HepG2 (cell line): ENCODE data around the gene LEMD2. TPM values are rescaled to one million over a fixed set of nuclear protein-coding genes. Genes with fewer than 3 reads are reported as not detected.
A peak's percentile ranks its signal among the peaks of the same experiment; 100 is the strongest.

Experiments
- ATAC-seq: fragments of 200-7000 bp; cut with Tn5 transposase; 3 replicates; pipeline ENCODE4 v1.9.1; 2020; ENCODE audit warnings: mild to moderate bottlenecking, moderate library complexity
- BruUV-seq: library from RNA; stranded (reverse); fragments of 400-500 nt; replicated peaks from 2 replicates; lab custom pipeline; 2021; lab: Mats Ljungman, UMichigan
- CTCF ChIA-PET: fragments of 300-600 bp; formaldehyde crosslinking; extraction: SDS; loops from one replicate; lab custom pipeline; 2021; ENCODE audit warnings: low total read pairs, inconsistent platforms, low intra/inter-chr PET ratio; lab: Yijun Ruan, JAX
- POLR2A ChIA-PET: fragments of 350-600 bp; sonication (Branson Sonifier 250); formaldehyde crosslinking; loops from one replicate; lab custom pipeline; 2020; ENCODE audit warnings: antibody characterized with exemption, inconsistent platforms; lab: Yijun Ruan, JAX
- DNase-seq: peaks from one replicate; pipeline ENCODE4 v3.0.0-alpha.2; 2015; ENCODE audit warnings: low spot score
- FAIRE-seq: peaks from 3 replicates; lab custom pipeline; 2011; peaks lifted over from hg19 to GRCh38; lab: Jason Lieb, UNC
- H2AFZ ChIP-seq: one replicate; pipeline ENCODE4 v1.6.1; 2011; ENCODE audit warnings: low read length, inconsistent platforms
- H3K27ac ChIP-seq: fragments of 300-600 bp; 3 replicates; pipeline ENCODE4 v1.8.0; 2011; ENCODE audit warnings: mixed run types, mild to moderate bottlenecking, mixed read lengths, low read length, inconsistent platforms; ENCODE audit not compliant: insufficient read depth; ENCODE audit errors: extremely low read length
- H3K27me3 ChIP-seq, 2 experiments: fragments of 200-600 bp in 1 of 2; 2 replicates in 1 of 2; 3 replicates in 1 of 2; pipeline versions ENCODE4 v1.6.0 to v1.8.0; 2011; ENCODE audit warnings: low read length in 2 of 2, mild to moderate bottlenecking in 2 of 2, moderate library complexity in 2 of 2, inconsistent platforms in 1 of 2; ENCODE audit not compliant: insufficient read depth in 2 of 2, control insufficient read depth in 1 of 2
- H3K36me3 ChIP-seq, 2 experiments: fragments of 200-600 bp in 1 of 2; replicated peaks in 1 of 2; 2 replicates in 1 of 2; 3 replicates in 1 of 2; pipeline versions ENCODE4 v1.5.1 to v1.8.0; 2011; ENCODE audit warnings: low read length in 2 of 2, inconsistent platforms in 1 of 2; ENCODE audit not compliant: insufficient read depth in 2 of 2, control insufficient read depth in 1 of 2
- H3K4me1 ChIP-seq: 2 replicates; pipeline ENCODE4 v1.5.1; 2012; ENCODE audit warnings: low read length, inconsistent platforms; ENCODE audit not compliant: insufficient read depth
- H3K4me2 ChIP-seq: 2 replicates; pipeline ENCODE4 v1.6.0; 2011; ENCODE audit warnings: low read depth, low read length, inconsistent platforms
- H3K4me3 ChIP-seq, 3 experiments: fragments of 200-600 bp in 1 of 3; sonication (generic), shearing (Covaris generic) in 1 of 3; replicated peaks in 1 of 3; 2 replicates each; pipeline ENCODE4 v1.5.1; 2011 to 2016; ENCODE audit warnings: low read length in 3 of 3, inconsistent platforms in 2 of 3, low read depth in 2 of 3, mild to moderate bottlenecking in 2 of 3, control low read depth in 1 of 3, mixed read lengths in 1 of 3; ENCODE audit not compliant: insufficient read depth in 1 of 3
- H3K79me2 ChIP-seq: one replicate; pipeline ENCODE4 v1.6.1; 2011; ENCODE audit warnings: low read length, inconsistent platforms; ENCODE audit not compliant: insufficient read depth
- H3K9ac ChIP-seq: 2 replicates; pipeline ENCODE4 v1.6.0; 2011; ENCODE audit warnings: mild to moderate bottlenecking, low read depth, low read length, inconsistent platforms; ENCODE audit not compliant: insufficient read depth
- H3K9me3 ChIP-seq: 2 replicates; pipeline ENCODE4 v1.5.1; 2012; ENCODE audit warnings: mild to moderate bottlenecking, low read length
- H4K20me1 ChIP-seq: 2 replicates; pipeline ENCODE4 v1.6.0; 2011; ENCODE audit warnings: inconsistent platforms, mild to moderate bottlenecking, low read length, moderate library complexity; ENCODE audit not compliant: insufficient read depth
- FOXA1 ChIP-seq, 2 experiments: fragments of 450-650 bp in 1 of 2; sonication (generic) in 1 of 2; formaldehyde crosslinking in 1 of 2; IDR thresholded peaks; 2 replicates each; pipeline versions ENCODE4 v1.4.0 to v1.6.1; 2016 to 2020; ENCODE audit warnings: missing genetic modification reagents in 1 of 2
- NR1H2 ChIP-seq: sonication (generic); formaldehyde crosslinking; IDR thresholded peaks from 2 replicates; pipeline ENCODE4 v1.8.1; 2022; ENCODE audit warnings: low read depth, missing genetic modification reagents, borderline replicate concordance
- ZBTB26 ChIP-seq: IDR thresholded peaks from 2 replicates; pipeline ENCODE4 v1.6.1; 2016; ENCODE audit warnings: missing compliant biosample characterization, missing genetic modification reagents, borderline replicate concordance
- ZC3H13 ChIP-seq: sonication (generic); formaldehyde crosslinking; IDR thresholded peaks from 2 replicates; pipeline ENCODE4 v1.8.1; 2023; ENCODE audit warnings: mild to moderate bottlenecking, missing genetic modification reagents, moderate library complexity
- ZC3H4 ChIP-seq: sonication (generic); formaldehyde crosslinking; IDR thresholded peaks from 2 replicates; pipeline ENCODE4 v1.4.0; 2020; ENCODE audit warnings: missing genetic modification reagents, borderline replicate concordance
- ZNF10 ChIP-seq: sonication (generic); formaldehyde crosslinking; IDR thresholded peaks from 2 replicates; pipeline ENCODE4 v1.4.0; 2020; ENCODE audit warnings: mild to moderate bottlenecking, low read depth, missing genetic modification reagents, borderline replicate concordance
- ZNF280D ChIP-seq: sonication (generic); formaldehyde crosslinking; IDR thresholded peaks from 2 replicates; pipeline ENCODE4 v1.5.1; 2020; ENCODE audit warnings: mild to moderate bottlenecking, missing genetic modification reagents
- ZNF460 ChIP-seq: sonication (generic); formaldehyde crosslinking; IDR thresholded peaks from 2 replicates; pipeline ENCODE4 v1.5.1; 2020; ENCODE audit warnings: missing genetic modification reagents, mild to moderate bottlenecking, borderline replicate concordance
- ZSCAN25 ChIP-seq: sonication (generic); formaldehyde crosslinking; IDR thresholded peaks from 2 replicates; pipeline ENCODE4 v1.8.0; 2022; ENCODE audit warnings: mild to moderate bottlenecking, missing genetic modification reagents
- WGBS: methylation state at CpG from one replicate; pipeline ENCODE4 v1.1.6; 2017; ENCODE audit warnings: low lambda C conversion rate; 5-methylcytosine and 5-hydroxymethylcytosine counted together
- in situ Hi-C: cut with HindIII; loops from 2 replicates; pipeline ENCODE4 v1.10.0; 2017; ENCODE audit warnings: low pct_unique_long_range_greater_than_20kb; ENCODE audit not compliant: extremely low pct_ligation_motif_present
- intact Hi-C: fragments of 100-400 bp; cut with micrococcal nuclease; formaldehyde crosslinking; loops from one replicate; pipeline ENCODE4 v1.10.0; 2022; ENCODE audit not compliant: unreplicated experiment
- polyA plus RNA-seq, 8 experiments: library from polyadenylated mRNA; depleted of rRNA in 3 of 8; stranded (reverse) in 7 of 8; unstranded in 1 of 8; fragments of >200 nt; fragmentation: Illumina TruSeq in 4 of 8; extraction: Trizol in 4 of 8; gene quantifications; 2 replicates each; pipeline versions ENCODE4 v1.2.1 to v1.2.3, GENCODE V29; 2011 to 2016; ENCODE audit warnings: low read depth in 4 of 8, missing spikeins in 1 of 8, mixed read lengths in 1 of 8; ENCODE audit not compliant: insufficient read depth in 1 of 8
- total RNA-seq, 5 experiments: library from RNA; depleted of rRNA; stranded (reverse); fragments of >200 nt; fragmentation: Illumina TruSeq; extraction: Trizol; gene quantifications; 2 replicates each; pipeline ENCODE4 v1.2.3, GENCODE V29; 2016; ENCODE audit warnings: low read depth in 1 of 5
- TF ChIP-seq, protein P1 (sequence below): sonication (generic); formaldehyde crosslinking; conservative IDR thresholded peaks from 2 replicates; pipeline ENCODE4 v1.8.1; 2023; ENCODE audit warnings: missing genetic modification reagents

Gene LEMD2
- total and polyA plus RNA-seq, 2 of the 13 experiments (the other 11 are each of a cell fraction or from before 2014, with no cell fraction given) = 45.2 to 62.9 TPM

GRCh38 chr6:33748841-33749240 lies 40.1 kb downstream of the LEMD2 start:
- DNase-seq (no peak), ATAC-seq (no peak), FAIRE-seq (no peak)
- H3K27ac ChIP-seq = no peak overlapping the region
- POLR2A ChIA-PET = no interaction called here
- CTCF ChIA-PET = no interaction called here
- no peaks in the 10 kb centered on the region for H3K9me3 ChIP-seq
- peak; percentile 71; the same call in 1 of the 2 replicates for TF ChIP-seq ZSCAN25 (CRISPR knock-in tag)
- TF ChIP-seq ZNF460 (CRISPR knock-in tag) = no peak
- no peak for TF ChIP-seq ZC3H4 (CRISPR knock-in tag)
- peaks cover 65% of the 10 kb centered on the region for H3K4me1 ChIP-seq
- no peak overlapping the region for H3K9ac ChIP-seq
- no peaks in the 10 kb centered on the region for H4K20me1 ChIP-seq
- H3K79me2 ChIP-seq = no peaks in the 10 kb centered on the region
- in situ Hi-C loops (no loop called here), intact Hi-C loops (no loop called here)
- no peak overlapping the region for H3K4me3 ChIP-seq
- no TSS peak for BruUV-seq
- peaks cover 4 to 48% of the 10 kb centered on the region in 2 experiments; a peak in 4 of 5 replicates for H3K27me3 ChIP-seq
- H2AFZ ChIP-seq = no peak overlapping the region
- WGBS = 22% methylated on average over 4 of the region's 4 CpGs
- no peak overlapping the region for H3K4me2 ChIP-seq
- H3K36me3 ChIP-seq = no peaks in the 10 kb centered on the region

DNA sequence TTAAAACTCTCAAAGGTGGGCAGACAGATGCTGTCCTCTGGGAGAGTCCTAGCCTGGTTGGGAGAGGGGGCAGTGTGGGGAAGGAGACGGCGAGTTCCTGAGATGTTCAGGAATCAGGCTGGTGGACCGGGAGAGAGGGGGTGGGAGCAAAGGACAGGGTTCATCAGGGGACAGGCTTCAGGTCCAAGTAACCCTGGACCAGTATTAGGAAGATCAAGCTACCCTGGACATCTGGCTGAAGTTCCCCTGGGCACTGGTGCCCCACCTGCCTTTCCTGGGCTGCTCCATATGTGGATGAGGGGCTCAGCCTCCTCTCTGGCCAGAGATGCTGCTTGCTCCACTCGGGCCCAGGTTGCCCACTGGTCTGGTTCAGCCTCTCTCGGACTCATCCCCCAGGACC lies 41.1 kb downstream of the LEMD2 start:
- H3K27me3 ChIP-seq = peaks cover 4 to 48% of the 10 kb centered on the region in 2 experiments; a peak in 4 of 5 replicates
- CTCF ChIA-PET = no interaction called here
- no peak overlapping the region for H3K4me2 ChIP-seq
- FAIRE-seq = no peak
- no peak overlapping the region for H3K27ac ChIP-seq
- peaks cover 67% of the 10 kb centered on the region for H3K4me1 ChIP-seq
- no peaks in the 10 kb centered on the region for H3K9me3 ChIP-seq
- H3K36me3 ChIP-seq = no peaks in the 10 kb centered on the region
- H3K4me3 ChIP-seq = no peak overlapping the region
- DNase-seq = no peak
- no peak overlapping the region for H3K9ac ChIP-seq
- H3K79me2 ChIP-seq = no peaks in the 10 kb centered on the region
- H4K20me1 ChIP-seq = no peaks in the 10 kb centered on the region
- BruUV-seq = no TSS peak
- in situ Hi-C loops = no loop called here
- 20% methylated on average over 5 of the region's 5 CpGs for WGBS
- no peak overlapping the region for H2AFZ ChIP-seq
- no peak for ATAC-seq
- POLR2A ChIA-PET = no interaction called here
- intact Hi-C loops = no loop called here
- TF ChIP-seq ZNF10 (CRISPR knock-in tag) (no peak), ZNF280D (no peak), FOXA1 (IDR thresholded peaks at IDR 0.05) (no peak), FOXA1 (CRISPR knock-in tag; IDR thresholded peaks at IDR 0.05) (no peak), NR1H2 (CRISPR knock-in tag) (no peak), ZBTB26 (CRISPR knock-in tag) (no peak), ZC3H13 (CRISPR knock-in tag) (no peak)
- TF ChIP-seq, protein P1, sequence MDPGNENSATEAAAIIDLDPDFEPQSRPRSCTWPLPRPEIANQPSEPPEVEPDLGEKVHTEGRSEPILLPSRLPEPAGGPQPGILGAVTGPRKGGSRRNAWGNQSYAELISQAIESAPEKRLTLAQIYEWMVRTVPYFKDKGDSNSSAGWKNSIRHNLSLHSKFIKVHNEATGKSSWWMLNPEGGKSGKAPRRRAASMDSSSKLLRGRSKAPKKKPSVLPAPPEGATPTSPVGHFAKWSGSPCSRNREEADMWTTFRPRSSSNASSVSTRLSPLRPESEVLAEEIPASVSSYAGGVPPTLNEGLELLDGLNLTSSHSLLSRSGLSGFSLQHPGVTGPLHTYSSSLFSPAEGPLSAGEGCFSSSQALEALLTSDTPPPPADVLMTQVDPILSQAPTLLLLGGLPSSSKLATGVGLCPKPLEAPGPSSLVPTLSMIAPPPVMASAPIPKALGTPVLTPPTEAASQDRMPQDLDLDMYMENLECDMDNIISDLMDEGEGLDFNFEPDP (CRISPR knock-in tag) = no peak
